Breast epithelium (tissue), 4 donors: ENCODE results near the gene SLC35G2. TPM values are rescaled to one million over a fixed set of nuclear protein-coding genes. Genes with fewer than 3 reads are reported as not detected.

Experiments used
- DNase-seq, 2 donors: peaks; one replicate each; pipeline ENCODE4 v3.0.0-alpha.2; 2019; ENCODE audit warnings: low spot score in 2 of 2
- H3K27ac ChIP-seq, 2 donors: fragments of 200-600 bp; sonication (generic) in 1 of 2; one replicate each; pipeline ENCODE4 v1.5.1; 2016 to 2019; ENCODE audit warnings: mild to moderate bottlenecking in 1 of 2
- H3K27me3 ChIP-seq, 2 donors: fragments of 200-600 bp; sonication (generic) in 1 of 2; one replicate each; pipeline versions ENCODE4 v1.5.1 to v1.6.0; 2017 to 2019; ENCODE audit warnings: control low read depth in 1 of 2, mild to moderate bottlenecking in 1 of 2
- H3K36me3 ChIP-seq: fragments of 200-600 bp; one replicate; pipeline ENCODE4 v1.5.1; 2019
- H3K4me1 ChIP-seq, 2 donors: fragments of 200-600 bp; sonication (generic); one replicate each; pipeline ENCODE4 v1.5.1; 2016 to 2019; ENCODE audit warnings: control low read depth in 1 of 2
- H3K4me3 ChIP-seq, 3 donors: fragments of 200-600 bp; sonication (generic); 1 replicate in 2 of 3; 2 replicates in 1 of 3; pipeline ENCODE4 v1.5.1; 2016 to 2019; ENCODE audit warnings: mild to moderate bottlenecking in 3 of 3, moderate library complexity in 2 of 3
- H3K9me3 ChIP-seq, 2 donors: fragments of 200-600 bp; sonication (generic) in 1 of 2; one replicate each; pipeline ENCODE4 v1.5.1; 2016 to 2019; ENCODE audit warnings: control low read depth in 1 of 2
- POLR2A ChIP-seq: fragments of 450-650 bp; IDR thresholded peaks from one replicate; pipeline ENCODE4 v1.6.1; 2016; ENCODE audit warnings: antibody characterized with exemption, mild to moderate bottlenecking, moderate library complexity
- POLR2AphosphoS5 ChIP-seq, 3 donors: sonication (generic); formaldehyde crosslinking; IDR thresholded peaks; one replicate each; pipeline ENCODE4 v1.6.1; 2017; ENCODE audit warnings: antibody characterized with exemption in 3 of 3
- intact Hi-C: fragments of 100-400 bp; cut with DNase I; formaldehyde crosslinking; loops from one replicate; pipeline ENCODE4 v1.15.1; 2023; ENCODE audit warnings: low total_unique reads
- total RNA-seq, 3 donors: library from RNA; depleted of rRNA; stranded (reverse); fragments of >200 nt; gene quantifications; one replicate each; pipeline ENCODE4 v1.1.0, GENCODE V29; 2016
- TF ChIP-seq, protein P1 (sequence below), 3 donors: fragments of 450-650 bp; IDR thresholded peaks; one replicate each; pipeline ENCODE4 v1.5.1; 2016 to 2017; ENCODE audit warnings: antibody characterized with exemption in 3 of 3, mild to moderate bottlenecking in 3 of 3, moderate library complexity in 3 of 3

The SLC35G2 gene
- total RNA-seq, 3 donors from 2014 or later = 6.0 to 9.5 (median 9.3) TPM

DNA sequence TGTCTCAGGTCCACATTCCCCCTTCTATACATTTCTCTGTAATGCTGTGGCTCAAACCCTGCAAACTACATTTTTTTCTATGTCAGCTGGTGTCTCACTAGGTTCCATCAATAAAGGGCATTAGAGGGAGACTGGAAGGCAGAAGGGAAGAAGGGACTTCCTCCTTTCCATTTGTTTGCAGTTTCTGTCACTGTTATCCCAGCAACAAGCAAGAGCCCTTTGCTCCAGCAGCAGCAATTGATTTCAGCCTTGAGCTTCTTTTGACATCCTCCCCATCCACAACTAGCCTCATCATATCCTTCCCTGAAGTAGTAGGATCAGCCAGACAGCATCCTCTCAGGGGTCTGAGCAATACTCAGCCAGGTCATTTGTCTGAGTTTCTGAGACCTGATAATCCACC, 37.7 kb downstream of the SLC35G2 start:
- no peak overlapping the region for H3K27ac ChIP-seq

DNA sequence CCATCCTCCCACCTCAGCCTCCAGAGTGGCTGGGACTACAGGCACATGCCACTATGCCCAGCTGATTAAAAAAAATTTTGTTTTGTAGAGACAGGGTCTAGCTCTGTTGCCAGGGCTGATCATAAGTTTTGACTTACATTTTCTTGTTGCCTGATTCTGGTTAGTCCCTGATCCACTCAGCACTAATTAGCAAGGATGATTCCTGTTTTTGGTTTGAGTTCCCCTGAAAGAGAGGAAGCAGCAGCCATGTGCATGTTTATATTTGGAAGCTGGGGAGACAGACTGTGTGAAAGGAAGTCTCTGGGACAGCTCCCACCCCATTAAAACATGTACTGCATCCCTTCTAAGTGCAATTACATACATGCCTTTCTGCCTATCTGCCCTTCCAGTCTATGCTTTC, 39.5 kb downstream of the SLC35G2 start:
- no peak for DNase-seq
- Histone ChIP-seq H3K27ac (no peak overlapping the region), H3K36me3 (no peaks in the 10 kb centered on the region), H3K9me3 (no peaks in the 10 kb centered on the region), H3K4me1 (no peaks in the 10 kb centered on the region), H3K4me3 (no peak overlapping the region), H3K27me3 (no peaks in the 10 kb centered on the region)
- TF ChIP-seq POLR2AphosphoS5 (IDR thresholded peaks at IDR 0.05) (no peak), POLR2A (no peak)
- TF ChIP-seq, protein P1, sequence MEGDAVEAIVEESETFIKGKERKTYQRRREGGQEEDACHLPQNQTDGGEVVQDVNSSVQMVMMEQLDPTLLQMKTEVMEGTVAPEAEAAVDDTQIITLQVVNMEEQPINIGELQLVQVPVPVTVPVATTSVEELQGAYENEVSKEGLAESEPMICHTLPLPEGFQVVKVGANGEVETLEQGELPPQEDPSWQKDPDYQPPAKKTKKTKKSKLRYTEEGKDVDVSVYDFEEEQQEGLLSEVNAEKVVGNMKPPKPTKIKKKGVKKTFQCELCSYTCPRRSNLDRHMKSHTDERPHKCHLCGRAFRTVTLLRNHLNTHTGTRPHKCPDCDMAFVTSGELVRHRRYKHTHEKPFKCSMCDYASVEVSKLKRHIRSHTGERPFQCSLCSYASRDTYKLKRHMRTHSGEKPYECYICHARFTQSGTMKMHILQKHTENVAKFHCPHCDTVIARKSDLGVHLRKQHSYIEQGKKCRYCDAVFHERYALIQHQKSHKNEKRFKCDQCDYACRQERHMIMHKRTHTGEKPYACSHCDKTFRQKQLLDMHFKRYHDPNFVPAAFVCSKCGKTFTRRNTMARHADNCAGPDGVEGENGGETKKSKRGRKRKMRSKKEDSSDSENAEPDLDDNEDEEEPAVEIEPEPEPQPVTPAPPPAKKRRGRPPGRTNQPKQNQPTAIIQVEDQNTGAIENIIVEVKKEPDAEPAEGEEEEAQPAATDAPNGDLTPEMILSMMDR (IDR thresholded peaks at IDR 0.05) = no peak
- intact Hi-C loops = no loop called here

More for the DNA sequence above, 37.7 kb downstream of the SLC35G2 start:
- Histone ChIP-seq H3K4me1 (no peaks in the 10 kb centered on the region), H3K9me3 (no peaks in the 10 kb centered on the region), H3K4me3 (no peak overlapping the region), H3K27me3 (no peaks in the 10 kb centered on the region), H3K36me3 (no peaks in the 10 kb centered on the region)
- TF ChIP-seq POLR2AphosphoS5 (IDR thresholded peaks at IDR 0.05) (no peak), POLR2A (no peak)
- TF ChIP-seq, protein P1 (IDR thresholded peaks at IDR 0.05) = no peak
- intact Hi-C loops = no loop called here
- no peak for DNase-seq

DNA sequence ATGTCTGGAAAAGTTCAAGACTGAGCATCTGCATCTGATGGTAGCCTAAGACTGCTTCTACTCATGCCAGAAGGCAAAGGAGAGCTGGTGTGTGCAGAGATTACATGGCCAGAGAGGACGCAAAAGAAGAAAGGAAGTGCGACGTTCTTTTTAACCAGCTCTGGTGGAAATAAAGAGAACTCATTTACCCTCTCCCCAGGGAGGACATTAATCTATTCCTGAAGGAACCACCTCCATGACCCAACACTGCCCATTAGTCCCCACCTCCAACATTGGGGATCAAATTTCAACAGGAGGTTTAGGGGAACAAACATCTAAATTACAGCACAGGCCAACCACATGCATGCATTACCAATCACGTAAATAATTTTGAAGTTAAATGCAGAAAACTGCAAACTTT, 41.6 kb downstream of the SLC35G2 start:
- Histone ChIP-seq H3K4me1 (no peaks in the 10 kb centered on the region), H3K36me3 (no peaks in the 10 kb centered on the region), H3K9me3 (no peaks in the 10 kb centered on the region), H3K4me3 (peak overlapping the region in 2 of 3 donors; percentile 59 to 96), H3K27ac (peak overlapping the region; percentile 93 to 99), H3K27me3 (no peaks in the 10 kb centered on the region)
- intact Hi-C loops = no loop called here
- TF ChIP-seq, protein P1 (IDR thresholded peaks at IDR 0.05) = no peak
- TF ChIP-seq POLR2AphosphoS5 (IDR thresholded peaks at IDR 0.05) (no peak), POLR2A (no peak)
- no peak for DNase-seq

DNA sequence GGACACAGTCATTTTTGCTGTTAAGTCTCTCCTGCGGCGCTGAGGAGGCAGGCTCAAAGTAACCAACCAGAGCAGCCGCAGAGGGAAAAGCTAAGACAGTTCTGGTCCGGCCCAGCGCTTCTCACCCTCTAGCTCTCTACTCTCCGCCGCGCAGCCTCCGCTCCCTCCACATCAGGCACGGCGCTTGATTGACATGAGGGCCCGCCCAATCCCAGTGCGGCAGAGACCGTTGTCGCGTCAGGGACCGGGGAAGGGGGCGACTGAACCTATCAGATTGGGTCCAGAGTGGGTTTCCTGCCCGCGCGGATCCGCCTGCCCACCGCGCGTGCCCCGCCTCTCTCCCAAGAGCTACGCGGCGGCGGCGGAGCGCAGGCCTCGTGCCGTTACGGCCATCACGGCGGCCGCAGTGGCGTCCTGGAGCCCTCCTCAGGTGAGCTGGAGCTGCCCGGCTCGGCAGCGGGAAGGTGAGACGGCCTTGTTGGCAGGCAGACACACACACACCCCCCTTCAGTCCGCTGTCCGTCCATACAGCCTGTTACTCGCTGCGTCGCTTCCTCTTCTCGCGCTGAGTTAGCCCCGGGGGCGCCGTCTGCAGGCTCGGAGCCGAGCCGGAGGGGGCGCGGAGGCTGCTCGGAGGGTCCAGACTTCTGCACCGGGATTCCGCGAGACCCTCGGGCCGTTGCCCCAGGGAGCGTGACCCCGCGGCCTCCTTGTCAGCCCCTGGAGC, 43.1 kb downstream of the SLC35G2 start, which contains the start of gene NCK1:
Gene NCK1, plus strand, starts transcription at position 319 of the 727 bp plus-strand sequence. CDS start 65,794 bp downstream, outside the sequence.
- DNase-seq = peak; percentile 98 to 99
- Histone ChIP-seq H3K27me3 (no peaks in the 10 kb centered on the region), H3K36me3 (no peaks in the 10 kb centered on the region), H3K4me3 (peak within 1 kb of the TSS; percentile 59 to 96 (median 88)), H3K9me3 (no peaks in the 10 kb centered on the region), H3K27ac (peak within 1 kb of the TSS; percentile 93 to 99), H3K4me1 (no peaks in the 10 kb centered on the region)
- TF ChIP-seq, protein P1 (IDR thresholded peaks at IDR 0.05) = peak in 1 of 3 donors; percentile 13
- TF ChIP-seq POLR2AphosphoS5 (IDR thresholded peaks at IDR 0.05) (peak; percentile 91 to 97 (median 96)), POLR2A (peak; percentile 80)
- intact Hi-C loops = no loop called here

DNA sequence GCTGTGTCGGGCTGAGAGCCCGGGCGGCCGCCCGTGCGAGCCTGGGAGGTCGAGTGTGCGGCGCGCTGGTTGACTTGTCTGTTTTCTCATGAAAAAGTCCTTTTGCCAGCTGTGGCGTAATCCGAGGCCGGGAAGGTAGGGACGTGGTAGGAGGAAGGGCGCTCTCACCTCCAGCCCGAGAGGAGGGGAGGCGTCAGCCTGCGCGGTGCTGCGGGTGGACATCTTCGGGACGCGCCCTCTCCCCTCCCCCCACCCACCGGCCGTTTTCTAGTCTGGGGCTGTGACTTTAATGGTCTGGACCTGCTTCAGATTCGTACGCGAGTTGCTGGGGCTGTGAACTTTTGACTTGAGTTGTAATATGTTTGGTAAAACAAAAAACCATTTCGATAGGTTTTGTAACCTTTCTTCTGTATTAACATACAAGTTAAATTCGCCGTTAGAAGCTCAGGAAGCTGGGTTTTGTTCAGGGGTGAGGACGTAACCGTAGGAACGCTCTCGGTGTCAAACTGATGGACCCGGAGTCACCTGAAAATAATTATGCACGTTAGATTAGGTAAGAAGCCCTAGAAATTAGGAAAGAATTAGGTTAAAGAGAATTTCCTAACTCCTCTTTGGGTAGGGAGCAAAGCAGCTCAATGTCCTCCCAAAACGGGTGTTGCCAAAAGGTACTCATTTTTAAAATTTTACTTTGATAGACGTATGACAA, 43.8 kb downstream of the SLC35G2 start:
- TF ChIP-seq, protein P1 (IDR thresholded peaks at IDR 0.05) = no peak
- TF ChIP-seq POLR2AphosphoS5 (IDR thresholded peaks at IDR 0.05) (no peak), POLR2A (no peak)
- Histone ChIP-seq H3K4me3 (peak overlapping the region; percentile 59 to 96 (median 88)), H3K27me3 (no peaks in the 10 kb centered on the region), H3K9me3 (no peaks in the 10 kb centered on the region), H3K4me1 (no peaks in the 10 kb centered on the region), H3K27ac (peak overlapping the region; percentile 93 to 99), H3K36me3 (no peaks in the 10 kb centered on the region)
- intact Hi-C loops = no loop called here
- DNase-seq = peak; percentile 67
